ENCODE measurements around the gene TFCP2.

Gene TFCP2

GRCh38 chr12:51090705-51091229, 82.2 kb downstream of the TFCP2 start:
- H3K27ac ChIP-seq, result no peak overlapping the region
- TF ChIP-seq ZFX (IDR thresholded peaks at IDR 0.05; ENCODE audit: borderline replicate concordance) (no peak), CTCF (IDR thresholded peaks at IDR 0.05) (no peak)

- H3K27ac ChIP-seq, result no peak overlapping the region
- no peak for TF ChIP-seq CTCF (IDR thresholded peaks at IDR 0.05)
- TF ChIP-seq ZFX (IDR thresholded peaks at IDR 0.05; ENCODE audit: borderline replicate concordance), result no peak
Observed at GRCh38 chr12:51087818-51088217, 85.1 kb downstream of the TFCP2 start.

GRCh38 chr12:51086933-51087332, 86.0 kb downstream of the TFCP2 start:
- no peak overlapping the region for H3K27ac ChIP-seq
- no peak for TF ChIP-seq ZFX (IDR thresholded peaks at IDR 0.05; ENCODE audit: borderline replicate concordance)
- TF ChIP-seq CTCF (IDR thresholded peaks at IDR 0.05), result no peak

GRCh38 chr12:51085757-51086156, 87.2 kb downstream of the TFCP2 start:
- no peak overlapping the region for H3K27ac ChIP-seq
- TF ChIP-seq ZFX (IDR thresholded peaks at IDR 0.05; ENCODE audit: borderline replicate concordance) (no peak), CTCF (IDR thresholded peaks at IDR 0.05) (no peak)

- peak within 1 kb of the TSS; percentile 84 for H3K27ac ChIP-seq
- TF ChIP-seq CTCF (IDR thresholded peaks at IDR 0.05) (peak; percentile 21), ZFX (IDR thresholded peaks at IDR 0.05; ENCODE audit: borderline replicate concordance) (no peak)
Observed at GRCh38 chr12:51083126-51083833, 89.7 kb downstream of the TFCP2 start, which contains the start of gene CSRNP2. TSS of gene CSRNP2 (minus strand) at chr12:51083596. CDS start at chr12:51076561, 7,035 bp downstream.

- TF ChIP-seq CTCF (IDR thresholded peaks at IDR 0.05) (no peak), ZFX (IDR thresholded peaks at IDR 0.05; ENCODE audit: borderline replicate concordance) (no peak)
- H3K27ac ChIP-seq, result peak overlapping the region; percentile 84
Observed at GRCh38 chr12:51082561-51083125, 90.3 kb downstream of the TFCP2 start.

GRCh38 chr12:51081421-51081820, 91.5 kb downstream of the TFCP2 start:
- H3K27ac ChIP-seq, result peak overlapping the region; percentile 84

More at GRCh38 chr12:51081421-51081820, 91.5 kb downstream of the TFCP2 start:
- TF ChIP-seq ZFX (IDR thresholded peaks at IDR 0.05; ENCODE audit: borderline replicate concordance) (no peak), CTCF (IDR thresholded peaks at IDR 0.05) (no peak)
